ENCODE data around the gene ORAI3.

Gene ORAI3

DNA sequence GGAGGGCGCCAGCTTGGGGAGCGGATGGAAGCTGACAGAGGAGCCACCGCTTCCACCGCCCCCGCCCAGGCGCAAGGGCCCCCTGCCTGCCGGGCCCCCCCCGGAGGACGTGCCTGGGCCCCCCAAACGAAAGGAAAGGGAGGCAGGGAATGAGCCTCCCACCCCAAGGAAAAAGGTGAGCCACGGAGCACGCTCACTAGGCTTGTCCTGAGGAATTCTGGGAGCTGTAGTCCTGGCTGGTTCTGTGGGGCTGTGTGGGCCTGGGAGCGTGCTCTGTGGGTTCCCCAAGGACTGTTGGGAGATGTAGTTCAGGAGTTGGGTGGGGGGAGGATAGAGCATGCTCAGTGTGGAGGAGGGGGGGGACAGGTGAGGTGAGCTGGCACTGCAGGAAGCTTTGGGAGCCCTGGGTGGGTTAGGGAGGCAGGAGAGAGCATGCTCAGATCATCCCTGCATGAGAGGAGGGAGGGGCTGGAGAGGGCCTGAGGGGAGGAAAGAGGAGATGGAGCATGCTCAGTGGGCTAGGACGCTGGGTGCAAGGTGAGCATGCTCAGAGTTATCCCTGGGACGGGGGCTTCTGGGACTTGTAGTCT, 21.0 kb upstream of the ORAI3 start:
- no peak for DNase-seq
- no peaks in the 10 kb centered on the region for H3K27me3 ChIP-seq (ENCODE audit: insufficient read depth, low read length)
- H3K27ac ChIP-seq (ENCODE audit: low read depth, low read length) = no peak overlapping the region
- no peak overlapping the region for H3K14ac ChIP-seq (ENCODE audit: low read length)
- no peak overlapping the region for H2BK120ac ChIP-seq (ENCODE audit: insufficient read depth, low read length, poor library complexity)
- H3K4me3 ChIP-seq (ENCODE audit: low read depth, low read length) = no peak overlapping the region
- no peak overlapping the region for H4K12ac ChIP-seq (ENCODE audit: low read depth, low read length)
- no peak overlapping the region for H3K4me2 ChIP-seq (ENCODE audit: low read length)
- no peak overlapping the region for H3K23ac ChIP-seq (ENCODE audit: low read length)
- H3K18ac ChIP-seq (ENCODE audit: low read length) = no peak overlapping the region
- no peak overlapping the region for H3K4ac ChIP-seq (ENCODE audit: low read depth, low read length)
- WGBS (ENCODE audit: extremely low coverage, insufficient coverage, insufficient read length) = no CpG with 5 or more reads among the region's 15 CpGs
- peaks cover 57 to 66% of the 10 kb centered on the region in 2 experiments for H3K36me3 ChIP-seq (ENCODE audit: control insufficient read depth in 1 of 2, insufficient read depth in 2 of 2, low read length in 2 of 2)
- H4K8ac ChIP-seq (ENCODE audit: low read depth, low read length) = no peak overlapping the region
- H3K9ac ChIP-seq (ENCODE audit: low read length) = no peak overlapping the region
- H3K79me1 ChIP-seq (ENCODE audit: low read length) = peaks cover 8% of the 10 kb centered on the region
- H3K9me3 ChIP-seq (ENCODE audit: insufficient read depth, low read depth, low read length) = no peaks in the 10 kb centered on the region
- no peak overlapping the region for H2AK5ac ChIP-seq (ENCODE audit: low read length)
- no peak overlapping the region for H2BK5ac ChIP-seq (ENCODE audit: low read depth, low read length, poor library complexity)
- no peak overlapping the region for H2AFZ ChIP-seq (ENCODE audit: insufficient read depth, low read length, poor library complexity)
- H3K79me2 ChIP-seq (ENCODE audit: control insufficient read depth, insufficient read depth, low read length, poor library complexity) = peaks cover 6% of the 10 kb centered on the region
- no peak overlapping the region for H4K91ac ChIP-seq (ENCODE audit: low read depth, low read length)
- peaks cover 4 to 5% of the 10 kb centered on the region in 2 experiments for H3K4me1 ChIP-seq (ENCODE audit: control insufficient read depth in 1 of 2, insufficient read depth in 2 of 2, low read length in 2 of 2)
- H2BK12ac ChIP-seq (ENCODE audit: low read length) = no peak overlapping the region

- H3K23ac ChIP-seq (ENCODE audit: low read length) = no peak overlapping the region
- no peak overlapping the region for H3K4me3 ChIP-seq (ENCODE audit: low read depth, low read length)
- peaks cover 4% of the 10 kb centered on the region for H3K79me2 ChIP-seq (ENCODE audit: control insufficient read depth, insufficient read depth, low read length, poor library complexity)
- H4K8ac ChIP-seq (ENCODE audit: low read depth, low read length) = no peak overlapping the region
- no peak overlapping the region for H2AFZ ChIP-seq (ENCODE audit: insufficient read depth, low read length, poor library complexity)
- no peaks in the 10 kb centered on the region for H3K27me3 ChIP-seq (ENCODE audit: insufficient read depth, low read length)
- no peaks in the 10 kb centered on the region for H3K9me3 ChIP-seq (ENCODE audit: insufficient read depth, low read depth, low read length)
- no peak overlapping the region for H2BK5ac ChIP-seq (ENCODE audit: low read depth, low read length, poor library complexity)
- H3K36me3 ChIP-seq (ENCODE audit: control insufficient read depth in 1 of 2, insufficient read depth in 2 of 2, low read length in 2 of 2) = peaks cover 58 to 67% of the 10 kb centered on the region in 2 experiments
- no peak overlapping the region for H4K91ac ChIP-seq (ENCODE audit: low read depth, low read length)
- no peak overlapping the region for H2BK120ac ChIP-seq (ENCODE audit: insufficient read depth, low read length, poor library complexity)
- peaks cover 4 to 5% of the 10 kb centered on the region in 2 experiments for H3K4me1 ChIP-seq (ENCODE audit: control insufficient read depth in 1 of 2, insufficient read depth in 2 of 2, low read length in 2 of 2)
- no peak overlapping the region for H2BK12ac ChIP-seq (ENCODE audit: low read length)
- H3K27ac ChIP-seq (ENCODE audit: low read depth, low read length) = no peak overlapping the region
- H3K79me1 ChIP-seq (ENCODE audit: low read length) = peaks cover 6% of the 10 kb centered on the region
- H2AK5ac ChIP-seq (ENCODE audit: low read length) = no peak overlapping the region
- no peak overlapping the region for H3K4ac ChIP-seq (ENCODE audit: low read depth, low read length)
- no CpG with 5 or more reads among the region's 11 CpGs for WGBS (ENCODE audit: extremely low coverage, insufficient coverage, insufficient read length)
- H3K18ac ChIP-seq (ENCODE audit: low read length) = no peak overlapping the region
- H3K14ac ChIP-seq (ENCODE audit: low read length) = no peak overlapping the region
- H4K12ac ChIP-seq (ENCODE audit: low read depth, low read length) = no peak overlapping the region
- no peak overlapping the region for H3K9ac ChIP-seq (ENCODE audit: low read length)
- no peak overlapping the region for H3K4me2 ChIP-seq (ENCODE audit: low read length)
- DNase-seq = no peak
Measured at GRCh38 chr16:30928390-30928789, 20.5 kb upstream of the ORAI3 start.

DNA sequence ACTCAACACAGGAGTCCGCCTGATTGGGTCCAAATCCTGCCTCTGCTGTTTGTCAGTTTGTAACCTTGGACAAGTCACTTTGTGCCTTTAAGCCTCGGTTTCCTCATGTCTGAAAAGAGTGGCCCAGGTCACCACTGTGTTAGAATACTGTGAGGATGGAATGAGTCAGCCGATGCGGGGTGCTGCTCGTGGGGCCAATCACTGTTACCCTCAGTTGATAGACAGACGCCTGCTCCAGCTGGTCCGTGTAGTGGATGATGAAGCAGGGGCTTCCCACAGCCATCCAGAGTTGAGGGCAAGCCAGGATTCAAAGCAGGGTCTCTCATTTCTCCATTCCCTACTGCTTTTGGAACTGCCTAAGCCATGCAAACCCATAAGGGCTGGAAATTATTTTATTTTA, 19.7 kb upstream of the ORAI3 start:
- WGBS (ENCODE audit: extremely low coverage, insufficient coverage, insufficient read length) = no CpG with 5 or more reads among the region's 7 CpGs
- H4K8ac ChIP-seq (ENCODE audit: low read depth, low read length) = no peak overlapping the region
- H3K36me3 ChIP-seq (ENCODE audit: control insufficient read depth in 1 of 2, insufficient read depth in 2 of 2, low read length in 2 of 2) = peaks cover 64 to 71% of the 10 kb centered on the region in 2 experiments
- peaks cover 4 to 5% of the 10 kb centered on the region in 2 experiments for H3K4me1 ChIP-seq (ENCODE audit: control insufficient read depth in 1 of 2, insufficient read depth in 2 of 2, low read length in 2 of 2)
- no peak overlapping the region for H3K27ac ChIP-seq (ENCODE audit: low read depth, low read length)
- no peak overlapping the region for H3K9ac ChIP-seq (ENCODE audit: low read length)
- H3K18ac ChIP-seq (ENCODE audit: low read length) = no peak overlapping the region
- no peak overlapping the region for H3K4me3 ChIP-seq (ENCODE audit: low read depth, low read length)
- no peak overlapping the region for H2AK5ac ChIP-seq (ENCODE audit: low read length)
- H2AFZ ChIP-seq (ENCODE audit: insufficient read depth, low read length, poor library complexity) = no peak overlapping the region
- H2BK12ac ChIP-seq (ENCODE audit: low read length) = no peak overlapping the region
- no peak overlapping the region for H2BK5ac ChIP-seq (ENCODE audit: low read depth, low read length, poor library complexity)
- H3K79me1 ChIP-seq (ENCODE audit: low read length) = peaks cover 2% of the 10 kb centered on the region
- H4K91ac ChIP-seq (ENCODE audit: low read depth, low read length) = no peak overlapping the region
- no peak overlapping the region for H3K14ac ChIP-seq (ENCODE audit: low read length)
- H4K12ac ChIP-seq (ENCODE audit: low read depth, low read length) = no peak overlapping the region
- H3K27me3 ChIP-seq (ENCODE audit: insufficient read depth, low read length) = no peaks in the 10 kb centered on the region
- no peak overlapping the region for H2BK120ac ChIP-seq (ENCODE audit: insufficient read depth, low read length, poor library complexity)
- no peaks in the 10 kb centered on the region for H3K9me3 ChIP-seq (ENCODE audit: insufficient read depth, low read depth, low read length)
- no peak for DNase-seq
- no peak overlapping the region for H3K4ac ChIP-seq (ENCODE audit: low read depth, low read length)
- H3K23ac ChIP-seq (ENCODE audit: low read length) = no peak overlapping the region
- H3K79me2 ChIP-seq (ENCODE audit: control insufficient read depth, insufficient read depth, low read length, poor library complexity) = peaks cover 2% of the 10 kb centered on the region
- no peak overlapping the region for H3K4me2 ChIP-seq (ENCODE audit: low read length)

- no peak overlapping the region for H3K27ac ChIP-seq (ENCODE audit: low read depth, low read length)
- WGBS (ENCODE audit: extremely low coverage, insufficient coverage, insufficient read length) = no CpG with 5 or more reads among the region's 35 CpGs
- no peak overlapping the region for H2AFZ ChIP-seq (ENCODE audit: insufficient read depth, low read length, poor library complexity)
Measured at GRCh38 chr16:30930160-30930571, 18.7 kb upstream of the ORAI3 start.

More at GRCh38 chr16:30930160-30930571, 18.7 kb upstream of the ORAI3 start:
- Histone ChIP-seq H3K18ac (ENCODE audit: low read length) (no peak overlapping the region), H3K79me2 (ENCODE audit: control insufficient read depth, insufficient read depth, low read length, poor library complexity) (no peaks in the 10 kb centered on the region), H2BK12ac (ENCODE audit: low read length) (no peak overlapping the region), H2BK120ac (ENCODE audit: insufficient read depth, low read length, poor library complexity) (no peak overlapping the region), H4K91ac (ENCODE audit: low read depth, low read length) (no peak overlapping the region), H4K12ac (ENCODE audit: low read depth, low read length) (no peak overlapping the region), H4K8ac (ENCODE audit: low read depth, low read length) (no peak overlapping the region), H3K4me3 (ENCODE audit: low read depth, low read length) (no peak overlapping the region), H3K27me3 (ENCODE audit: insufficient read depth, low read length) (no peaks in the 10 kb centered on the region), H3K4me2 (ENCODE audit: low read length) (no peak overlapping the region), H3K9ac (ENCODE audit: low read length) (no peak overlapping the region), H3K14ac (ENCODE audit: low read length) (no peak overlapping the region), H3K36me3 (ENCODE audit: control insufficient read depth in 1 of 2, insufficient read depth in 2 of 2, low read length in 2 of 2) (peaks cover 71 to 78% of the 10 kb centered on the region in 2 experiments), H3K23ac (ENCODE audit: low read length) (no peak overlapping the region), H3K4me1 (ENCODE audit: control insufficient read depth in 1 of 2, insufficient read depth in 2 of 2, low read length in 2 of 2) (no peaks in the 10 kb centered on the region), H2AK5ac (ENCODE audit: low read length) (no peak overlapping the region), H3K79me1 (ENCODE audit: low read length) (no peaks in the 10 kb centered on the region), H3K4ac (ENCODE audit: low read depth, low read length) (no peak overlapping the region), H3K9me3 (ENCODE audit: insufficient read depth, low read depth, low read length) (no peaks in the 10 kb centered on the region), H2BK5ac (ENCODE audit: low read depth, low read length, poor library complexity) (no peak overlapping the region)
- no peak for DNase-seq

Data from trophoblast cell (in vitro differentiated cells and primary cell).